PC-9 (cell line): ENCODE data around the gene SPTSSA. TPM values are rescaled to one million over a fixed set of nuclear protein-coding genes. Genes with fewer than 3 reads are reported as not detected.
"Not testable (repeated sequence)": the region's sequence is repeated elsewhere in the genome, so short reads cannot be mapped to it uniquely, and the experiment has no call there.

Experiments
- BruUV-seq: library from RNA; stranded (reverse); fragments of 400-500 nt; replicated peaks from 2 replicates; lab custom pipeline; 2021; lab: Mats Ljungman, UMichigan
- CTCF ChIA-PET: fragments of 300-600 bp; sonication (Branson Sonifier 250); formaldehyde crosslinking; loops from one replicate; lab custom pipeline; 2022; ENCODE audit warnings: antibody characterized with exemption; lab: Charles Lee
- POLR2A ChIA-PET: fragments of 300-600 bp; sonication (Branson Sonifier 250); formaldehyde crosslinking; loops from one replicate; lab custom pipeline; 2022; ENCODE audit warnings: antibody characterized with exemption; ENCODE audit not compliant: unreplicated experiment; lab: Charles Lee
- DNase-seq, 2 experiments: peaks; one replicate each; pipeline versions ENCODE4 v3.0.0 to v3.0.0-alpha.2; 2015 to 2022; ENCODE audit warnings: mixed read lengths in 1 of 2
- H2AFZ ChIP-seq: fragments of 200-600 bp; sonication (generic); 2 replicates; pipeline ENCODE4 v1.8.1; 2017; ENCODE audit warnings: antibody characterized with exemption
- H3F3A ChIP-seq: fragments of 200-600 bp; sonication (generic); 2 replicates; pipeline ENCODE4 v1.8.1; 2017; ENCODE audit warnings: antibody characterized with exemption, mild to moderate bottlenecking, low read depth; ENCODE audit not compliant: insufficient read depth
- H3K27ac ChIP-seq: fragments of 200-600 bp; sonication (generic); 2 replicates; pipeline ENCODE4 v1.6.1; 2016; ENCODE audit warnings: mixed run types
- H3K27me3 ChIP-seq: fragments of 200-600 bp; sonication (generic); 2 replicates; pipeline ENCODE4 v1.6.1; 2016; ENCODE audit warnings: low read depth, mixed run types; ENCODE audit not compliant: insufficient read depth
- H3K36me3 ChIP-seq: fragments of 200-600 bp; sonication (generic); 2 replicates; pipeline ENCODE4 v1.6.1; 2016; ENCODE audit warnings: low read depth, mixed run types
- H3K4me1 ChIP-seq: fragments of 200-600 bp; sonication (generic); replicated peaks from 2 replicates; pipeline ENCODE4 v1.6.1; 2016; ENCODE audit warnings: mixed run types; ENCODE audit not compliant: insufficient read depth
- H3K4me2 ChIP-seq: fragments of 200-600 bp; sonication (generic); 2 replicates; pipeline ENCODE4 v1.6.1; 2017; ENCODE audit warnings: mixed run types
- H3K4me3 ChIP-seq: fragments of 200-600 bp; sonication (generic); 2 replicates; pipeline ENCODE4 v1.6.1; 2016; ENCODE audit warnings: mixed run types
- H3K79me2 ChIP-seq: fragments of 200-600 bp; sonication (generic); 2 replicates; pipeline ENCODE4 v1.6.1; 2017; ENCODE audit warnings: low read depth, mixed run types
- H3K9me2 ChIP-seq: fragments of 200-600 bp; sonication (generic); 2 replicates; pipeline ENCODE4 v1.8.1; 2017; ENCODE audit warnings: mild to moderate bottlenecking; ENCODE audit not compliant: insufficient read depth
- H3K9me3 ChIP-seq: fragments of 200-600 bp; sonication (generic); 2 replicates; pipeline ENCODE4 v1.8.1; 2016; ENCODE audit warnings: low read depth; ENCODE audit not compliant: insufficient read depth
- H4K20me1 ChIP-seq: fragments of 200-600 bp; sonication (generic); 2 replicates; pipeline ENCODE4 v1.8.1; 2017; ENCODE audit not compliant: insufficient read depth
- CTCF ChIP-seq: fragments of 200-600 bp; sonication (generic); conservative IDR thresholded peaks from 2 replicates; pipeline ENCODE4 v1.6.1; 2017; ENCODE audit warnings: mixed run types, antibody characterized with exemption, mild to moderate bottlenecking, moderate library complexity
- EZH2 ChIP-seq: fragments of 200-600 bp; sonication (generic); IDR thresholded peaks from 2 replicates; pipeline ENCODE4 v1.8.0; 2017; ENCODE audit warnings: antibody characterized with exemption, low read depth
- intact Hi-C: fragments of 100-400 bp; cut with micrococcal nuclease; formaldehyde crosslinking; loops from one replicate; pipeline ENCODE4 v1.10.0; 2022; ENCODE audit not compliant: unreplicated experiment
- total RNA-seq: library from RNA; stranded (reverse); gene quantifications from 2 replicates; pipeline ENCODE4 v1.2.3, GENCODE V29; 2021

SPTSSA gene
- total RNA-seq, 1 experiment from 2014 or later = 21.6 TPM

- no peak for DNase-seq
- H3K9me2 ChIP-seq = no peaks in the 10 kb centered on the region
- intact Hi-C loops = no loop called here
- H3K36me3 ChIP-seq = no peaks in the 10 kb centered on the region
- no peaks in the 10 kb centered on the region for H4K20me1 ChIP-seq
- TF ChIP-seq CTCF (no peak), EZH2 (no peak)
- no peak overlapping the region for H3K4me2 ChIP-seq
- ChIA-PET CTCF (no interaction called here), POLR2A (interaction anchor here (0.6 kb wide), 2 partner anchors 162 to 397 kb away, joined by 3 to 12 read pairs; partner anchors contain the start of gene BAZ1A)
- no peak overlapping the region for H3K4me3 ChIP-seq
- H2AFZ ChIP-seq = no peak overlapping the region
- peaks cover 15% of the 10 kb centered on the region for H3F3A ChIP-seq
- no peaks in the 10 kb centered on the region for H3K27me3 ChIP-seq
- H3K79me2 ChIP-seq = no peaks in the 10 kb centered on the region
- H3K9me3 ChIP-seq = no peaks in the 10 kb centered on the region
- no peak overlapping the region for H3K27ac ChIP-seq
- peaks cover 28% of the 10 kb centered on the region for H3K4me1 ChIP-seq
- BruUV-seq = no TSS peak
Observed at GRCh38 chr14:34478261-34478660, 16.2 kb upstream of the SPTSSA start.

GRCh38 chr14:34476036-34476435, 14.0 kb upstream of the SPTSSA start:
- H3K36me3 ChIP-seq, H3F3A ChIP-seq, H3K27me3 ChIP-seq, CTCF ChIA-PET, POLR2A ChIA-PET, H2AFZ ChIP-seq, BruUV-seq, H3K27ac ChIP-seq, intact Hi-C loops, DNase-seq, H3K9me2 ChIP-seq, H4K20me1 ChIP-seq, H3K79me2 ChIP-seq, H3K4me2 ChIP-seq, H3K4me1 ChIP-seq, H3K4me3 ChIP-seq, H3K9me3 ChIP-seq: not testable (repeated sequence)

GRCh38 chr14:34475163-34475562, 13.1 kb upstream of the SPTSSA start:
- Histone ChIP-seq H4K20me1 (no peaks in the 10 kb centered on the region), H3K36me3 (no peaks in the 10 kb centered on the region), H3K9me2 (no peaks in the 10 kb centered on the region), H3F3A (no peaks in the 10 kb centered on the region), H3K4me3 (no peak overlapping the region), H2AFZ (no peak overlapping the region), H3K27ac (no peak overlapping the region), H3K27me3 (no peaks in the 10 kb centered on the region), H3K79me2 (no peaks in the 10 kb centered on the region), H3K9me3 (no peaks in the 10 kb centered on the region), H3K4me2 (no peak overlapping the region), H3K4me1 (0 out of 2 replicates have a peak, but pooled peaks cover under 1% of the 10 kb centered on the region)
- intact Hi-C loops = no loop called here
- TF ChIP-seq CTCF (no peak), EZH2 (no peak)
- ChIA-PET CTCF (interaction anchor here (0.6 to 0.7 kb wide), 2 partner anchors 30 to 147 kb away, joined by 3 to 7 read pairs; no protein-coding TSS in a partner anchor), POLR2A (no interaction called here)
- no TSS peak for BruUV-seq
- no peak for DNase-seq

GRCh38 chr14:34474187-34474679, 12.2 kb upstream of the SPTSSA start:
- TF ChIP-seq EZH2 (no peak), CTCF (no peak)
- Histone ChIP-seq H3K4me2 (no peak overlapping the region), H3K27me3 (no peaks in the 10 kb centered on the region), H2AFZ (no peak overlapping the region), H3K36me3 (no peaks in the 10 kb centered on the region), H3K9me2 (no peaks in the 10 kb centered on the region), H3F3A (no peaks in the 10 kb centered on the region), H3K4me3 (no peak overlapping the region), H3K9me3 (no peaks in the 10 kb centered on the region), H3K79me2 (no peaks in the 10 kb centered on the region), H4K20me1 (no peaks in the 10 kb centered on the region), H3K4me1 (no peaks in the 10 kb centered on the region), H3K27ac (no peak overlapping the region)
- BruUV-seq = no TSS peak
- DNase-seq = no peak
- ChIA-PET POLR2A (interaction anchor here (0.7 kb wide), 1 partner anchor 133 kb away, joined by 7 read pairs; no protein-coding TSS in a partner anchor), CTCF (no interaction called here)
- intact Hi-C loops = no loop called here
